Aorta (tissue), 5 donors: ENCODE data around the gene SLC4A1AP. TPM values are rescaled to one million over a fixed set of nuclear protein-coding genes. Genes with fewer than 3 reads are reported as not detected.
A peak's percentile ranks its signal among the peaks of the same experiment; 100 is the strongest.
"Not testable (repeated sequence)": the region's sequence is repeated elsewhere in the genome, so short reads cannot be mapped to it uniquely, and the experiment has no call there.

Experiments
- ATAC-seq: fragments of 200-7000 bp; cut with Tn5 transposase; one replicate; pipeline ENCODE4 v1.9.1; 2022; ENCODE audit warnings: moderate library complexity; ENCODE audit not compliant: low FRiP score
- DNase-seq, 2 donors: peaks; one replicate each; pipeline ENCODE4 v3.0.0-alpha.2; 2020
- H3K27ac ChIP-seq, 2 donors: one replicate each; pipeline ENCODE4 v1.5.1; 2013; ENCODE audit warnings: low read length in 2 of 2, mild to moderate bottlenecking in 2 of 2, moderate library complexity in 2 of 2, control low read depth in 1 of 2, inconsistent platforms in 1 of 2, low read depth in 1 of 2
- H3K27me3 ChIP-seq, 2 donors: one replicate each; pipeline ENCODE4 v1.6.1; 2013; ENCODE audit warnings: control low read depth in 1 of 2, low read length in 1 of 2, mild to moderate bottlenecking in 1 of 2, moderate library complexity in 1 of 2; ENCODE audit not compliant: insufficient read depth in 2 of 2, control insufficient read depth in 1 of 2
- H3K36me3 ChIP-seq, 2 donors: one replicate each; pipeline ENCODE4 v1.6.1; 2013; ENCODE audit warnings: control low read depth in 1 of 2, low read length in 1 of 2, mild to moderate bottlenecking in 1 of 2; ENCODE audit not compliant: insufficient read depth in 2 of 2, control insufficient read depth in 1 of 2
- H3K4me1 ChIP-seq, 2 donors: one replicate each; pipeline ENCODE4 v1.6.1; 2013; ENCODE audit warnings: low read length in 2 of 2, control low read depth in 1 of 2, mild to moderate bottlenecking in 1 of 2, moderate library complexity in 1 of 2; ENCODE audit not compliant: insufficient read depth in 2 of 2, control insufficient read depth in 1 of 2
- H3K4me3 ChIP-seq, 2 donors: one replicate each; pipeline ENCODE4 v1.5.1; 2013; ENCODE audit warnings: low read length in 2 of 2, control low read depth in 1 of 2, mild to moderate bottlenecking in 1 of 2
- H3K9me3 ChIP-seq: one replicate; pipeline ENCODE4 v1.6.1; 2013; ENCODE audit warnings: mild to moderate bottlenecking, low read length; ENCODE audit not compliant: control insufficient read depth
- WGBS, 2 donors: extraction: QIAGEN DNeasy Blood & Tissue Kit; methylation state at CpG; one replicate each; pipeline ENCODE4 v1.1.7; 2013; 5-methylcytosine and 5-hydroxymethylcytosine counted together
- intact Hi-C, 2 donors: fragments of 100-400 bp; cut with DNase I; formaldehyde crosslinking; loops; one replicate each; pipeline versions ENCODE4 v1.14.2 to v1.15.0; 2022
- polyA plus RNA-seq, 2 donors: library from polyadenylated mRNA; stranded (reverse); fragments of 200-250 nt; gene quantifications; one replicate each; pipeline ENCODE4 v1.2.3, GENCODE V29; 2013
- total RNA-seq, 2 donors: library from RNA; stranded (reverse); fragmentation: NEBNext Ultra II Directional; extraction: Animal tissue kit (Norgen Biotek cat#: 25700); gene quantifications; one replicate each; pipeline ENCODE4 v1.2.1, GENCODE V29; 2021
- donor health status: healthy with polysubstance abuse.
- donor health status: Bipolar disorder and iron deficiency.
- donor health status: DM: no; HTN: no; CAD: no.
- donor health status: DM: no; HTN: no; CAD: no.
- donor health status: DM: yes; HTN: yes; CAD: no.

Gene SLC4A1AP
- total and polyA plus RNA-seq, 4 donors, result 10.3 to 19.7 (median 16.9) TPM

GRCh38 chr2:27664154-27664574 is 475 bp downstream of the SLC4A1AP start:
- DNase-seq, result peak in 1 of 2 donors; percentile 52
- Histone ChIP-seq H3K36me3 (peaks cover 0 to 2% of the 10 kb centered on the region in 2 donors), H3K9me3 (no peaks in the 10 kb centered on the region), H3K27ac (peak overlapping the region; percentile 58 to 96), H3K4me3 (peak overlapping the region; percentile 73 to 79), H3K27me3 (no peaks in the 10 kb centered on the region), H3K4me1 (peaks cover 0 to 3% of the 10 kb centered on the region in 2 donors)
- intact Hi-C loops, result no loop called here
- peak; percentile 61 for ATAC-seq
- 1 to 3% methylated on average over 28 of the region's 28 CpGs for WGBS, 2 donors

DNA sequence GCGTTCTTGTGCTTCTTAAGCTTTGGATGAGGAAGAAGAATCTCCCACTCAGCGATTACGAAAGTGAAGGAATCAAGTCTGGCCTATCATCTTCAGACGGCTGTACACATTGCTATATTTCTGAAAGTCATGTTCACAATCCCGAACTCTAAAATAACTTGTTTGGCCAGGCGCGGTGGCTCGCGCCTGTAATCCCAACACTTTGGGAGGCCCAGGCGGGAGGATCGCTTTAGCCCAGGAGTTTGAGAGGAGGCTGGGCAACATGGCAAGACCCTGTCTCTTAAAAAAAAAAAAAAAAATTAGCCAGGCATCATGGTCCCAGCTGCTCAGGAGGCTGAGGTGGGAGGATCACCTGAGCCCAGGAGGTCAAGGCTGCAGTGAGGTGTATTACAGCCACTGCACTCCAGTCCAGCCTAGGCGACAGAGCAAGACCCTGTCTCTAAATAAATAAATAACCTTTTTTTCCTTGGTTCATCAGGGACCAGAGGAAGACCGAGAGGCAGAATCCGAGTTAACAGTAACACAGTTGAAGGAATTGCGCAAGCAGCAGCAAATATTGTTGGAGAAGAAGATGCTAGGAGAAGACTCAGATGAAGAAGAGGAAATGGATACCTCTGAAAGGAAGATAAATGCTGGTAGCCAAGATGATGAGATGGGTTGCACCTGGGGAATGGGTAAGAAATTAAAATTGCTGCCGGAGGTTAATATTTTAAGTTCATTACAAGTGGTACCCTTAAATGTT is 1.1 kb downstream of the SLC4A1AP start:
- ATAC-seq (no peak), DNase-seq (no peak)
- 80 to 83% methylated on average over 16 of the region's 16 CpGs for WGBS, 2 donors
- Histone ChIP-seq H3K27ac (no peak overlapping the region), H3K27me3 (no peaks in the 10 kb centered on the region), H3K36me3 (peaks cover 0 to 2% of the 10 kb centered on the region in 2 donors), H3K4me3 (peak overlapping the region; percentile 73 to 79), H3K9me3 (no peaks in the 10 kb centered on the region), H3K4me1 (peaks cover 0 to 3% of the 10 kb centered on the region in 2 donors)
- intact Hi-C loops, result no loop called here

GRCh38 chr2:27667446-27667845 is 3.8 kb downstream of the SLC4A1AP start:
- peaks cover 0 to 3% of the 10 kb centered on the region in 2 donors for H3K4me1 ChIP-seq
- no peak overlapping the region for H3K27ac ChIP-seq
- no peak for ATAC-seq
- 82 to 87% methylated on average over 1 of the region's 1 CpG for WGBS, 2 donors
- DNase-seq, result no peak
- intact Hi-C loops, result no loop called here
- H3K9me3 ChIP-seq, result no peaks in the 10 kb centered on the region
- H3K4me3 ChIP-seq, result no peak overlapping the region
- H3K36me3 ChIP-seq, result no peaks in the 10 kb centered on the region
- H3K27me3 ChIP-seq, result no peaks in the 10 kb centered on the region

DNA sequence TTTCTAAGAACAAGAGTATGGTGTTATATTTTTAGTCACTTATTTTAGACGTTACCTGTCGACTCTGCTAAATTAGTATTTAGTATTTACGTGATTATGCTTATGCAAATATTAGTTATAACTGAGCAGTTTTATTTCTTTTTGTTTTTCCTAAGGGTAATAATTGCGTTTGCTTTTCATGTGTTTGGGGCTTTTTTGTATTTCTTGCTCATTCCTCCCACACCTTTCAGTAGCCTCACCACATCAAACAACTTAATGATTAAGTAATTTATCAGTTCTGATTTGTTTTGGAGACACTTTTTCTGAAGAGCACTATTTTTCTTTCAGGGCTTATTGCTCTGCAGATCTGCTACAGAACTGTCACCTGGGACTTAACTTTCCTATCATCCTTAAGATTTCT is 7.5 kb downstream of the SLC4A1AP start:
- Histone ChIP-seq H3K27ac (no peak overlapping the region), H3K27me3 (no peaks in the 10 kb centered on the region), H3K4me1 (no peaks in the 10 kb centered on the region), H3K9me3 (no peaks in the 10 kb centered on the region), H3K36me3 (peaks cover 0 to 5% of the 10 kb centered on the region in 2 donors), H3K4me3 (no peak overlapping the region)
- intact Hi-C loops, result no loop called here
- DNase-seq (no peak), ATAC-seq (no peak)
- WGBS, 2 donors, result 90 to 91% methylated on average over 4 of the region's 4 CpGs

DNA sequence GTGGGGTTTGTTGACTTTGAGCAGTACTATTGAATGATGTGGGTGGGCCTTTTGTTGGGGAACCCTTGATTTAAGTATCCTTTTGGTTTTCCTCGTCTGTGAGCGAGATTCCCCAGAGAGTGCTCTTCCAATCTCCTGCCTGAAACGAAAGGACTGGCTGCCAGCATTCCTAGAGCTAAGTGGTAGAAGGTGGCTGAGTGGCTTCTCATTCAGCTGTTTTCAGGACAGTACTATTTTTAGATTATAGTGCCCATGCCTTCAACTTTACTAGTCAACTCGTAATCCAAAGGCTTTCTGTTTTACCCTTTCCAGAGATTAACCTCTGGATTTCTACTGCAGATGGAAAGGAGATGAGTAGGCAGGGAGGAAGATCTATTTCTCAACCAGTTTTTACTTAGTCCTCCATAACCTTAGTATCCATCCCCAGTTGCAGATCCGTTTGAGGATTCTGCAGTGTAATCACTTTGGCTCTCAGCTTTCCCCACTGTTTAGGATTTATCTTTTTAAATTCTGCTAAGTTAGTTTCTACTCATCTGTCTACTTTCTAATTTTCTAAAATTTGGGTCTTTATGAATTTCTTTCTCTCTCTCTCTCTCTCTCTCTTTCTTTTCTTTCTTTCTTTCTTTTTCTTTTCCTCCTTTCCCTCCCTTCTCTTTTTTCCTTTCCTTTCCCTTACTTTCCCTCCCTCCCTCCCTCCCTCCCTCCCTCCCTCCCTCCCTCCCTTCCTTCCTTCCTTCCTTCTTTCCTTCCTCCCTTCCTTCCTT is 9.2 kb downstream of the SLC4A1AP start:
- no peak for DNase-seq
- WGBS, 2 donors, result 65 to 69% methylated on average over 5 of the region's 5 CpGs
- Histone ChIP-seq H3K27ac (no peak overlapping the region), H3K36me3 (peaks cover 0 to 5% of the 10 kb centered on the region in 2 donors), H3K4me3 (no peak overlapping the region), H3K4me1 (no peaks in the 10 kb centered on the region), H3K27me3 (no peaks in the 10 kb centered on the region), H3K9me3 (no peaks in the 10 kb centered on the region)
- ATAC-seq, result no peak
- intact Hi-C loops, result no loop called here

- H3K36me3 ChIP-seq, result peaks cover 0 to 4% of the 10 kb centered on the region in 2 donors
- H3K27me3 ChIP-seq, result no peaks in the 10 kb centered on the region
- peaks cover 3 to 4% of the 10 kb centered on the region in 2 donors for H3K4me1 ChIP-seq
- intact Hi-C loops, result no loop called here
- peak overlapping the region in 1 of 2 donors; percentile 28 for H3K27ac ChIP-seq
- ATAC-seq (no peak), DNase-seq (no peak)
- 85 to 87% methylated on average over 2 of the region's 2 CpGs for WGBS, 2 donors
- H3K4me3 ChIP-seq, result no peak overlapping the region
- H3K9me3 ChIP-seq, result no peaks in the 10 kb centered on the region
These were observed 16.9 kb downstream of the SLC4A1AP start for GRCh38 chr2:27680571-27680970.

DNA sequence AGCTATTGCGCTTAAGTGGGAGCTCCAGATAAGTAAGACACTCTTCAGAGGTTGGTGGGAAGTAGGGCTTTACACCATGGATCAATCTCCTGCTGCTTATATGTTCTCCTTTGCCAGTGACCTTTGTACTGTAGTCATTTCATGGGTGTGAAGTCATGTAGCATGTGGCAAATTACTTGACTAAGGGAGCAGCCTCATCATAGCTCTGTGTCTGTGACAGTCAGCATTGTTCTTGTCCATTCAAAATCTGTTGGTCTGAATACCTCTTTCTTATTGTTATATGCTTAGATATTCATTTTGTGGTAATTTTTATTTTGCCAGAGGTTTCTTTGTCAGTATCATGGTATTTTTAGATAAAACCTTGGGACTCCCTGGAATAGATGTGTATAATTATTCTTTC is 18.2 kb downstream of the SLC4A1AP start:
- H3K4me3 ChIP-seq, result no peak overlapping the region
- H3K27me3 ChIP-seq, result no peaks in the 10 kb centered on the region
- peaks cover 0 to 4% of the 10 kb centered on the region in 2 donors for H3K36me3 ChIP-seq
- 89 to 96% methylated on average over 1 of the region's 1 CpG for WGBS, 2 donors
- H3K4me1 ChIP-seq, result peaks cover 3 to 4% of the 10 kb centered on the region in 2 donors
- ATAC-seq, result no peak
- intact Hi-C loops, result no loop called here
- DNase-seq, result no peak
- H3K27ac ChIP-seq, result peak overlapping the region; percentile 28 to 95
- H3K9me3 ChIP-seq, result no peaks in the 10 kb centered on the region

- peak; percentile 72 for ATAC-seq
- H3K9me3 ChIP-seq, intact Hi-C loops, H3K4me1 ChIP-seq, H3K27me3 ChIP-seq, DNase-seq, H3K36me3 ChIP-seq, H3K4me3 ChIP-seq: not testable (repeated sequence)
- 29 to 30% methylated on average over 7 of the region's 7 CpGs for WGBS, 2 donors
- H3K27ac ChIP-seq, result peak overlapping the region; percentile 76 to 90
These were observed 18.7 kb downstream of the SLC4A1AP start for GRCh38 chr2:27682334-27682771.
